GM19324 (cell line): ENCODE results near the gene AKAP13.

Experiments used
- ATAC-seq: cut with Tn5 transposase; IDR thresholded peaks from one replicate; pipeline ENCODE4 v1.9.1; 2021; ENCODE audit warnings: mild to moderate bottlenecking, moderate library complexity; ENCODE audit not compliant: unreplicated experiment, low FRiP score

Gene AKAP13

GRCh38 chr15:85606738-85607137, 226.3 kb downstream of the AKAP13 start:
- no peak for ATAC-seq

- no peak for ATAC-seq
Observed at GRCh38 chr15:85607141-85607806, 226.9 kb downstream of the AKAP13 start.

- no peak for ATAC-seq
Observed at GRCh38 chr15:85607842-85608241, 227.4 kb downstream of the AKAP13 start.

GRCh38 chr15:85609492-85609891, 229.1 kb downstream of the AKAP13 start:
- ATAC-seq: no peak

GRCh38 chr15:85611361-85611760, 231.0 kb downstream of the AKAP13 start:
- ATAC-seq: no peak

GRCh38 chr15:85614059-85614458, 233.7 kb downstream of the AKAP13 start:
- no peak for ATAC-seq

GRCh38 chr15:85615930-85616329, 235.5 kb downstream of the AKAP13 start:
- ATAC-seq: peak; percentile 50

- ATAC-seq: no peak
Observed at GRCh38 chr15:85616549-85617110, 236.2 kb downstream of the AKAP13 start.

GRCh38 chr15:85618228-85618505, 237.8 kb downstream of the AKAP13 start:
- no peak for ATAC-seq

GRCh38 chr15:85618956-85619491, 238.6 kb downstream of the AKAP13 start:
- no peak for ATAC-seq

- ATAC-seq: no peak
Observed at GRCh38 chr15:85619992-85620689, 239.7 kb downstream of the AKAP13 start.

- ATAC-seq: no peak
Observed at GRCh38 chr15:85620690-85621049, 240.3 kb downstream of the AKAP13 start.

GRCh38 chr15:85621094-85621493, 240.7 kb downstream of the AKAP13 start:
- ATAC-seq: no peak

- ATAC-seq: no peak
Observed at GRCh38 chr15:85622221-85622831, 241.9 kb downstream of the AKAP13 start.

GRCh38 chr15:85623315-85624049, 243.1 kb downstream of the AKAP13 start:
- no peak for ATAC-seq

- no peak for ATAC-seq
Observed at GRCh38 chr15:85624291-85624801, 243.9 kb downstream of the AKAP13 start.

- no peak for ATAC-seq
Observed at GRCh38 chr15:85625166-85625830, 244.9 kb downstream of the AKAP13 start.

- ATAC-seq: no peak
Observed at GRCh38 chr15:85625856-85626255, 245.5 kb downstream of the AKAP13 start.

- ATAC-seq: no peak
Observed at GRCh38 chr15:85627213-85627935, 247.0 kb downstream of the AKAP13 start.
